Erythroblast (primary cell): ENCODE data around the gene SNRNP200.

Source experiments
- GATA1 ChIP-seq: IDR thresholded peaks from 2 replicates; pipeline ENCODE4 v1.6.1; 2011; ENCODE audit warnings: low read depth, mild to moderate bottlenecking, control low read depth, low read length, moderate library complexity
- POLR2A ChIP-seq: IDR thresholded peaks from 2 replicates; pipeline ENCODE4 v1.6.1; 2011; ENCODE audit warnings: mild to moderate bottlenecking, low read length

GRCh38 chr2:96329456-96329855 is 24.1 kb upstream of the SNRNP200 start:
- TF ChIP-seq POLR2A: no peak
- TF ChIP-seq GATA1: no peak
